M059J (cell line): ENCODE measurements around the gene GPR108. TPM values are rescaled to one million over a fixed set of nuclear protein-coding genes. Genes with fewer than 3 reads are reported as not detected.

Source experiments
- total RNA-seq: library from RNA; depleted of rRNA; stranded (reverse); fragments of >200 nt; shearing (Covaris generic); gene quantifications from 2 replicates; pipeline ENCODE4 v1.2.3, GENCODE V29; 2014; rRNA removed

Gene GPR108
- total RNA-seq, 1 experiment from 2014 or later, result 54.7 TPM

Other genes starting within 250 kb of the GPR108 start
- 0.20 TPM in 1 of 2 replicates, not detected in the other for gene TUBB4A, start 235.3 kb downstream of the GPR108 start, total RNA-seq
- gene TNFSF9, start 206.6 kb downstream of the GPR108 start, total RNA-seq, result 11.7 and 16.3 TPM in 2 replicates
- gene CD70, start 146.4 kb downstream of the GPR108 start, total RNA-seq, result 40.4 and 42.0 TPM in 2 replicates
- not detected in 2 replicates for gene TNFSF14, start 67.4 kb downstream of the GPR108 start, total RNA-seq
- 4.0 and 5.2 TPM in 2 replicates for gene C3, start 16.9 kb downstream of the GPR108 start, total RNA-seq
- 21.5 and 34.3 TPM in 2 replicates for gene TRIP10, start 2.1 kb upstream of the GPR108 start, total RNA-seq
- not detected in 2 replicates for gene SH2D3A, start 29.9 kb upstream of the GPR108 start, total RNA-seq
- not detected in 2 replicates for gene VAV1, start 35.1 kb upstream of the GPR108 start, total RNA-seq
- 0.79 and 0.89 TPM in 2 replicates for gene ADGRE1, start 150.0 kb upstream of the GPR108 start, total RNA-seq